ENCODE data around the gene FGFBP3.

Gene FGFBP3

GRCh38 chr10:91909117-91909677 lies at the start of gene FGFBP3:
TSS of gene FGFBP3 (minus strand) at chr10:91909486. CDS start at chr10:91908969, 517 bp downstream.
- peak; percentile 95 for FAIRE-seq

- no peak for FAIRE-seq
These were observed 47.8 kb upstream of the FGFBP3 start for GRCh38 chr10:91957091-91957490.

GRCh38 chr10:91955114-91955513 lies 45.8 kb upstream of the FGFBP3 start:
- FAIRE-seq, result no peak

- FAIRE-seq, result no peak
These were observed 44.4 kb upstream of the FGFBP3 start for GRCh38 chr10:91953600-91954160.

GRCh38 chr10:91944880-91945630 lies 35.8 kb upstream of the FGFBP3 start:
- FAIRE-seq, result no peak

- no peak for FAIRE-seq
These were observed 32.1 kb upstream of the FGFBP3 start for GRCh38 chr10:91941426-91941825.

GRCh38 chr10:91939653-91940052 lies 30.4 kb upstream of the FGFBP3 start:
- FAIRE-seq, result peak; percentile 39

GRCh38 chr10:91935886-91936285 lies 26.6 kb upstream of the FGFBP3 start:
- peak; percentile 73 for FAIRE-seq

GRCh38 chr10:91932737-91933136 lies 23.5 kb upstream of the FGFBP3 start:
- no peak for FAIRE-seq

GRCh38 chr10:91931526-91932190 lies 22.4 kb upstream of the FGFBP3 start:
- FAIRE-seq, result no peak

GRCh38 chr10:91930939-91931338 lies 21.7 kb upstream of the FGFBP3 start:
- FAIRE-seq, result no peak

GRCh38 chr10:91925022-91925320 lies 15.7 kb upstream of the FGFBP3 start:
- peak; percentile 69 for FAIRE-seq

- peak; percentile 76 for FAIRE-seq
These were observed 15.1 kb upstream of the FGFBP3 start for GRCh38 chr10:91924212-91925021.

GRCh38 chr10:91923371-91924211 lies 14.3 kb upstream of the FGFBP3 start, which contains the start of gene BTAF1:
TSS of gene BTAF1 (plus strand) at chr10:91923770. CDS start at chr10:91924077, 307 bp downstream.
- FAIRE-seq, result peak; percentile 93

- no peak for FAIRE-seq
These were observed 10.4 kb upstream of the FGFBP3 start for GRCh38 chr10:91919651-91920050.

GRCh38 chr10:91910467-91910866 lies 1.2 kb upstream of the FGFBP3 start:
- no peak for FAIRE-seq

- FAIRE-seq, result peak; percentile 51
These were observed 759 bp downstream of the FGFBP3 start for GRCh38 chr10:91908337-91909116.

GRCh38 chr10:91907914-91908336 lies 1.4 kb downstream of the FGFBP3 start:
- FAIRE-seq, result no peak

GRCh38 chr10:91907033-91907594 lies 2.2 kb downstream of the FGFBP3 start:
- peak; percentile 53 for FAIRE-seq

GRCh38 chr10:91901784-91902677 lies 7.3 kb downstream of the FGFBP3 start:
- FAIRE-seq, result peak; percentile 99
